ENCODE data around the gene KCNJ5. TPM values are rescaled to one million over a fixed set of nuclear protein-coding genes. Genes with fewer than 3 reads are reported as not detected.

The KCNJ5 gene
- total RNA-seq, 4 donors from 2014 or later = 0.69 to 1.1 TPM; not detected in 2

DNA sequence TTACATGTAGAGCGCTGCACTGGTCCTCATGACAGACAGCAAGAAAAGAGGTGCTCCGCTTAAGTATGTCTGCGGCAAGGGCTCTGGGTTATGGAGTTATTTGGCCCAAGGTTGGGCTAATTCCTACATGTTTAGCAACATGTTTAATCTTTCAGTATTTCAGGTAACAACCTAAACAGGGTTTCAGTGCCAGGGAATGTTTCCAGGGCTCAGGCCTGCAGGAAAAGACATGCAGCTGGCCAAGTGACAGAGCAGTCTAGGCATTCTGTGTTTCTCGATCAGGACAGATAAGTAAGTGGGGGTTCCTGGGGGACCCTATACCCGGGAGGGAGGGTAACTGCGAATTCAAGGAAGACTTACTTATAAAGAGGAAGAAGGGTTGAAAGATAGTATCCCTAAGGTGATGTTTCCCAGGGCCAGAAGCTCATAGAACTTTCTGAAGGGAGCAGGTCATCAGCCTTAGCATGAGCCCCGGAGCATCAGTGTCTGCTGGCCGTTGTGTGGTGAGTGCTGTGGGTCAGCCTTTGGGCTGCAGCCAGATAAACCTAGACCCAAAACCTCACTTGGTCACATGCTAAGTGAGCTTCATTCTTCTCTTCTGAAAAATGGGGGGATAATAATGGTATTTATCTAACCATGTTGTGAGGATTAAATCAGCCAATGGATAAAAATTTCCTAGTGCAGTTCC lies 18.4 kb downstream of the KCNJ5 start:
- TF ChIP-seq CTCF (IDR thresholded peaks at IDR 0.05) (no peak), POLR2A (IDR thresholded peaks at IDR 0.05) (no peak)
- H3K9me3 ChIP-seq = no peaks in the 10 kb centered on the region

GRCh38 chr11:128910576-128910975 lies 19.4 kb downstream of the KCNJ5 start:
- no peak for DNase-seq
- H3K9me3 ChIP-seq = no peaks in the 10 kb centered on the region
- no peaks in the 10 kb centered on the region for H3K4me1 ChIP-seq
- H3K36me3 ChIP-seq = no peaks in the 10 kb centered on the region
- no peak overlapping the region for H3K27ac ChIP-seq
- no peak overlapping the region for H3K4me3 ChIP-seq
- intact Hi-C loops (cut with DNase I; ENCODE audit: low total_unique reads) = no loop called here
- H3K27me3 ChIP-seq = no peaks in the 10 kb centered on the region
- TF ChIP-seq CTCF (IDR thresholded peaks at IDR 0.05) (no peak), POLR2A (IDR thresholded peaks at IDR 0.05) (no peak)

More for the DNA sequence above, 18.4 kb downstream of the KCNJ5 start:
- H3K36me3 ChIP-seq = no peaks in the 10 kb centered on the region
- intact Hi-C loops (cut with DNase I; ENCODE audit: low total_unique reads) = no loop called here
- no peak overlapping the region for H3K27ac ChIP-seq
- H3K4me1 ChIP-seq = no peaks in the 10 kb centered on the region
- no peak overlapping the region for H3K4me3 ChIP-seq
- no peaks in the 10 kb centered on the region for H3K27me3 ChIP-seq
- no peak for DNase-seq

DNA sequence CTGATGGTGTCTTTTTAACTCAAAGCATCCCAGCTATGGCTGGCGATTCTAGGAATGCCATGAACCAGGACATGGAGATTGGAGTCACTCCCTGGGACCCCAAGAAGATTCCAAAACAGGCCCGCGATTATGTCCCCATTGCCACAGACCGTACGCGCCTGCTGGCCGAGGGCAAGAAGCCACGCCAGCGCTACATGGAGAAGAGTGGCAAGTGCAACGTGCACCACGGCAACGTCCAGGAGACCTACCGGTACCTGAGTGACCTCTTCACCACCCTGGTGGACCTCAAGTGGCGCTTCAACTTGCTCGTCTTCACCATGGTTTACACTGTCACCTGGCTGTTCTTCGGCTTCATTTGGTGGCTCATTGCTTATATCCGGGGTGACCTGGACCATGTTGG lies 20.1 kb downstream of the KCNJ5 start:
- no peak for DNase-seq
- H3K4me1 ChIP-seq = no peaks in the 10 kb centered on the region
- no peak overlapping the region for H3K27ac ChIP-seq
- H3K4me3 ChIP-seq = no peak overlapping the region
- intact Hi-C loops (cut with DNase I; ENCODE audit: low total_unique reads) = no loop called here
- TF ChIP-seq POLR2A (IDR thresholded peaks at IDR 0.05) = no peak
- no peak for TF ChIP-seq CTCF (IDR thresholded peaks at IDR 0.05)
- no peaks in the 10 kb centered on the region for H3K27me3 ChIP-seq
- no peaks in the 10 kb centered on the region for H3K36me3 ChIP-seq
- no peaks in the 10 kb centered on the region for H3K9me3 ChIP-seq

DNA sequence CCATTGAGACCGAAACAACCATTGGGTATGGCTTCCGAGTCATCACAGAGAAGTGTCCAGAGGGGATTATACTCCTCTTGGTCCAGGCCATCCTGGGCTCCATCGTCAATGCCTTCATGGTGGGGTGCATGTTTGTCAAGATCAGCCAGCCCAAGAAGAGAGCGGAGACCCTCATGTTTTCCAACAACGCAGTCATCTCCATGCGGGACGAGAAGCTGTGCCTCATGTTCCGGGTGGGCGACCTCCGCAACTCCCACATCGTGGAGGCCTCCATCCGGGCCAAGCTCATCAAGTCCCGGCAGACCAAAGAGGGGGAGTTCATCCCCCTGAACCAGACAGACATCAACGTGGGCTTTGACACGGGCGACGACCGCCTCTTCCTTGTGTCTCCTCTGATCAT lies 20.5 kb downstream of the KCNJ5 start:
- Histone ChIP-seq H3K4me3 (no peak overlapping the region), H3K9me3 (no peaks in the 10 kb centered on the region), H3K36me3 (no peaks in the 10 kb centered on the region), H3K27me3 (no peaks in the 10 kb centered on the region), H3K4me1 (no peaks in the 10 kb centered on the region), H3K27ac (no peak overlapping the region)
- no peak for TF ChIP-seq POLR2A (IDR thresholded peaks at IDR 0.05)
- TF ChIP-seq CTCF (IDR thresholded peaks at IDR 0.05) = no peak
- intact Hi-C loops (cut with DNase I; ENCODE audit: low total_unique reads) = no loop called here
- no peak for DNase-seq

GRCh38 chr11:128913806-128914205 lies 22.6 kb downstream of the KCNJ5 start:
- TF ChIP-seq POLR2A (IDR thresholded peaks at IDR 0.05) (no peak), CTCF (IDR thresholded peaks at IDR 0.05) (no peak)
- Histone ChIP-seq H3K27ac (no peak overlapping the region), H3K4me1 (no peaks in the 10 kb centered on the region), H3K27me3 (no peaks in the 10 kb centered on the region), H3K4me3 (no peak overlapping the region), H3K36me3 (no peaks in the 10 kb centered on the region), H3K9me3 (no peaks in the 10 kb centered on the region)
- intact Hi-C loops (cut with DNase I; ENCODE audit: low total_unique reads) = no loop called here
- DNase-seq = no peak

Data from uterus (tissue), 4 donors.